Measurements from ENCODE around the gene CAST. TPM values are rescaled to one million over a fixed set of nuclear protein-coding genes. Genes with fewer than 3 reads are reported as not detected.

Gene CAST
- total RNA-seq, 2 experiments from 2014 or later = 165 to 174 TPM

GRCh38 chr5:96651047-96651446, 11.1 kb upstream of the CAST start:
- Mint-ChIP-seq H3K4me1 (peaks cover 15% of the 10 kb centered on the region), H3K9me3 (no peaks in the 10 kb centered on the region), H3K36me3 (no peaks in the 10 kb centered on the region), H3K27ac (no peak overlapping the region), H3K4me3 (no peak overlapping the region), H3K27me3 (peaks cover 51% of the 10 kb centered on the region)
- ATAC-seq (ENCODE audit: low read depth) (no peak), DNase-seq (no peak)
- POLR2A ChIA-PET = no interaction called here

GRCh38 chr5:96651948-96652753, 10.0 kb upstream of the CAST start:
- H3K27ac Mint-ChIP-seq = no peak overlapping the region
- H3K4me3 Mint-ChIP-seq = no peak overlapping the region
- H3K4me1 Mint-ChIP-seq = peaks cover 23% of the 10 kb centered on the region
- DNase-seq = no peak
- H3K9me3 Mint-ChIP-seq = no peaks in the 10 kb centered on the region
- POLR2A ChIA-PET = interaction anchor here (0.9 to 1.1 kb wide), 2 partner anchors 10 to 12 kb away, joined by 3 to 5 read pairs; partner anchors contain the start of gene CAST
- no peak for ATAC-seq (ENCODE audit: low read depth)
- peaks cover 56% of the 10 kb centered on the region for H3K27me3 Mint-ChIP-seq
- no peaks in the 10 kb centered on the region for H3K36me3 Mint-ChIP-seq

- Mint-ChIP-seq H3K4me1 (peaks cover 25% of the 10 kb centered on the region), H3K9me3 (no peaks in the 10 kb centered on the region), H3K27ac (no peak overlapping the region), H3K27me3 (peaks cover 56% of the 10 kb centered on the region), H3K36me3 (no peaks in the 10 kb centered on the region), H3K4me3 (no peak overlapping the region)
- ATAC-seq (ENCODE audit: low read depth) (no peak), DNase-seq (no peak)
- POLR2A ChIA-PET = interaction anchor here (0.9 to 1.1 kb wide), 2 partner anchors 9 to 11 kb away, joined by 3 to 5 read pairs; partner anchors contain the start of gene CAST
These were observed 9.3 kb upstream of the CAST start for GRCh38 chr5:96652769-96653454.

- no peak for ATAC-seq (ENCODE audit: low read depth)
- no peaks in the 10 kb centered on the region for H3K9me3 Mint-ChIP-seq
- no peak overlapping the region for H3K4me3 Mint-ChIP-seq
- peaks cover 57% of the 10 kb centered on the region for H3K27me3 Mint-ChIP-seq
- H3K36me3 Mint-ChIP-seq = no peaks in the 10 kb centered on the region
- DNase-seq = no peak
- no peak overlapping the region for H3K27ac Mint-ChIP-seq
- H3K4me1 Mint-ChIP-seq = peaks cover 23% of the 10 kb centered on the region
- POLR2A ChIA-PET = no interaction called here
These were observed 8.0 kb upstream of the CAST start for GRCh38 chr5:96654209-96654608.

GRCh38 chr5:96655085-96655484, 7.1 kb upstream of the CAST start:
- ATAC-seq (ENCODE audit: low read depth) (no peak), DNase-seq (no peak)
- Mint-ChIP-seq H3K9me3 (no peaks in the 10 kb centered on the region), H3K27ac (no peak overlapping the region), H3K36me3 (peaks cover 1% of the 10 kb centered on the region), H3K4me3 (no peak overlapping the region), H3K27me3 (peaks cover 58% of the 10 kb centered on the region), H3K4me1 (peaks cover 25% of the 10 kb centered on the region)
- POLR2A ChIA-PET = no interaction called here

- H3K27me3 Mint-ChIP-seq = peaks cover 56% of the 10 kb centered on the region
- POLR2A ChIA-PET = no interaction called here
- H3K4me3 Mint-ChIP-seq = no peak overlapping the region
- no peaks in the 10 kb centered on the region for H3K9me3 Mint-ChIP-seq
- no peak overlapping the region for H3K27ac Mint-ChIP-seq
- DNase-seq = no peak
- peaks cover 29% of the 10 kb centered on the region for H3K4me1 Mint-ChIP-seq
- peaks cover 2% of the 10 kb centered on the region for H3K36me3 Mint-ChIP-seq
- ATAC-seq (ENCODE audit: low read depth) = no peak
These were observed 6.7 kb upstream of the CAST start for GRCh38 chr5:96655506-96655905.

- POLR2A ChIA-PET = interaction anchor here (0.5 kb wide), 1 partner anchor 151 kb away, joined by 4 read pairs; no protein-coding TSS in a partner anchor
- peak; percentile 45 for DNase-seq
- H3K36me3 Mint-ChIP-seq = peaks cover 2% of the 10 kb centered on the region
- H3K4me3 Mint-ChIP-seq = peak overlapping the region; percentile 51
- no peaks in the 10 kb centered on the region for H3K9me3 Mint-ChIP-seq
- ATAC-seq (ENCODE audit: low read depth) = peak; percentile 7
- H3K27ac Mint-ChIP-seq = no peak overlapping the region
- H3K4me1 Mint-ChIP-seq = peaks cover 33% of the 10 kb centered on the region
- H3K27me3 Mint-ChIP-seq = peaks cover 44% of the 10 kb centered on the region
These were observed 5.1 kb upstream of the CAST start for GRCh38 chr5:96657068-96657467.

GRCh38 chr5:96658272-96658671, 3.9 kb upstream of the CAST start:
- Mint-ChIP-seq H3K27ac (no peak overlapping the region), H3K9me3 (no peaks in the 10 kb centered on the region), H3K36me3 (peaks cover 2% of the 10 kb centered on the region), H3K27me3 (peaks cover 38% of the 10 kb centered on the region), H3K4me1 (peaks cover 36% of the 10 kb centered on the region), H3K4me3 (no peak overlapping the region)
- POLR2A ChIA-PET = no interaction called here
- DNase-seq = no peak
- ATAC-seq (ENCODE audit: low read depth) = no peak

GRCh38 chr5:96659170-96659569, 3.0 kb upstream of the CAST start:
- H3K9me3 Mint-ChIP-seq = no peaks in the 10 kb centered on the region
- H3K4me1 Mint-ChIP-seq = peaks cover 42% of the 10 kb centered on the region
- peaks cover 2% of the 10 kb centered on the region for H3K36me3 Mint-ChIP-seq
- DNase-seq (no peak), ATAC-seq (ENCODE audit: low read depth) (no peak)
- POLR2A ChIA-PET = interaction anchor here (0.9 kb wide), 1 partner anchor 44 kb away, joined by 3 read pairs; no protein-coding TSS in a partner anchor
- no peak overlapping the region for H3K4me3 Mint-ChIP-seq
- peaks cover 33% of the 10 kb centered on the region for H3K27me3 Mint-ChIP-seq
- H3K27ac Mint-ChIP-seq = no peak overlapping the region

GRCh38 chr5:96660971-96661854, 963 bp upstream of the CAST start:
- peaks cover 40% of the 10 kb centered on the region for H3K4me1 Mint-ChIP-seq
- POLR2A ChIA-PET = interaction anchor here (0.6 to 3.6 kb wide), 16 partner anchors 9 to 851 kb away, joined by 3 to 26 read pairs (median 4); partner anchors contain the start of genes ERAP1 and ERAP2

GRCh38 chr5:96662725-96663518, 746 bp downstream of the CAST start:
- ATAC-seq (ENCODE audit: low read depth) = peak; percentile 73
- peaks cover 4% of the 10 kb centered on the region for H3K36me3 Mint-ChIP-seq
- peak overlapping the region; percentile 99 for H3K4me3 Mint-ChIP-seq
- H3K27me3 Mint-ChIP-seq = peaks cover 10% of the 10 kb centered on the region
- POLR2A ChIA-PET = interaction anchor here (0.7 to 3.6 kb wide), 14 partner anchors 7 to 853 kb away, joined by 3 to 26 read pairs (median 4); partner anchors contain the start of genes ERAP1 and ERAP2
- no peaks in the 10 kb centered on the region for H3K9me3 Mint-ChIP-seq
- H3K4me1 Mint-ChIP-seq = peaks cover 31% of the 10 kb centered on the region
- peak overlapping the region; percentile 98 for H3K27ac Mint-ChIP-seq
- peak; percentile 92 for DNase-seq

More at GRCh38 chr5:96660971-96661854, 963 bp upstream of the CAST start:
- Mint-ChIP-seq H3K4me3 (peak overlapping the region; percentile 95), H3K27me3 (peaks cover 20% of the 10 kb centered on the region), H3K27ac (peak overlapping the region; percentile 94), H3K9me3 (no peaks in the 10 kb centered on the region), H3K36me3 (peaks cover 4% of the 10 kb centered on the region)
- peak; percentile 59 for DNase-seq
- ATAC-seq (ENCODE audit: low read depth) = peak; percentile 4

- H3K27ac Mint-ChIP-seq = peak overlapping the region; percentile 98
- peaks cover 32% of the 10 kb centered on the region for H3K4me1 Mint-ChIP-seq
- DNase-seq = no peak
- H3K36me3 Mint-ChIP-seq = peaks cover 5% of the 10 kb centered on the region
- H3K4me3 Mint-ChIP-seq = peak overlapping the region; percentile 99
- ATAC-seq (ENCODE audit: low read depth) = no peak
- no peaks in the 10 kb centered on the region for H3K9me3 Mint-ChIP-seq
- H3K27me3 Mint-ChIP-seq = peaks cover 6% of the 10 kb centered on the region
- POLR2A ChIA-PET = interaction anchor here (0.6 to 3.6 kb wide), 8 partner anchors 11 to 842 kb away, joined by 3 to 26 read pairs (median 5); partner anchors contain the start of genes ERAP1 and RIOK2
These were observed 1.4 kb downstream of the CAST start for GRCh38 chr5:96663608-96664007.

Measured in activated naive CD8-positive, alpha-beta T cell treated with anti-CD3 and anti-CD28 coated beads, Interleukin-2, amount 10 ng/mL, durations not matched to agents 7 days and 5 days (primary cell).